Measurements from ENCODE around the gene VAMP1.

The VAMP1 gene

GRCh38 chr12:6452944-6453630 lies 17.4 kb downstream of the VAMP1 start:
- peak overlapping the region; percentile 83 for H3K4me3 ChIP-seq (ENCODE audit: low read depth, low read length)
- no peak for DNase-seq (ENCODE audit: low read depth)
- TF ChIP-seq MAX (IDR thresholded peaks at IDR 0.05; ENCODE audit: low read depth, low read length) (no peak), MYC (IDR thresholded peaks at IDR 0.05; ENCODE audit: low read depth, low read length) (no peak), CTCF (IDR thresholded peaks at IDR 0.05; ENCODE audit: low read depth, low read length) (no peak), POLR2A (IDR thresholded peaks at IDR 0.05; ENCODE audit: extremely low read depth, insufficient read length) (no peak)

GRCh38 chr12:6452245-6452943 lies 18.1 kb downstream of the VAMP1 start:
- TF ChIP-seq MYC (IDR thresholded peaks at IDR 0.05; ENCODE audit: low read depth, low read length) (no peak), POLR2A (IDR thresholded peaks at IDR 0.05; ENCODE audit: extremely low read depth, insufficient read length) (peak; percentile 22)
- DNase-seq (ENCODE audit: low read depth), result no peak
- H3K4me3 ChIP-seq (ENCODE audit: low read depth, low read length), result peak overlapping the region; percentile 83

GRCh38 chr12:6451348-6452244 lies 18.9 kb downstream of the VAMP1 start, which contains the start of gene TAPBPL:
Gene TAPBPL (plus strand): TSS chr12:6452042. CDS start chr12:6452249, 207 bp downstream.
- H3K4me3 ChIP-seq (ENCODE audit: low read depth, low read length), result peak within 1 kb of the TSS; percentile 83
- TF ChIP-seq MYC (IDR thresholded peaks at IDR 0.05; ENCODE audit: low read depth, low read length) (peak; percentile 66), CTCF (IDR thresholded peaks at IDR 0.05; ENCODE audit: low read depth, low read length) (no peak), MAX (IDR thresholded peaks at IDR 0.05; ENCODE audit: low read depth, low read length) (peak; percentile 84), POLR2A (IDR thresholded peaks at IDR 0.05; ENCODE audit: extremely low read depth, insufficient read length) (peak; percentile 67)
- peak; percentile 79 for DNase-seq (ENCODE audit: low read depth)

GRCh38 chr12:6450869-6451347 lies 19.6 kb downstream of the VAMP1 start:
- H3K4me3 ChIP-seq (ENCODE audit: low read depth, low read length), result peak overlapping the region; percentile 83
- DNase-seq (ENCODE audit: low read depth), result no peak
- TF ChIP-seq MYC (IDR thresholded peaks at IDR 0.05; ENCODE audit: low read depth, low read length), result no peak

GRCh38 chr12:6450091-6450868 lies 20.2 kb downstream of the VAMP1 start:
- H3K4me3 ChIP-seq (ENCODE audit: low read depth, low read length), result no peak overlapping the region
- TF ChIP-seq MAX (IDR thresholded peaks at IDR 0.05; ENCODE audit: low read depth, low read length) (no peak), POLR2A (IDR thresholded peaks at IDR 0.05; ENCODE audit: extremely low read depth, insufficient read length) (no peak), MYC (IDR thresholded peaks at IDR 0.05; ENCODE audit: low read depth, low read length) (no peak), CTCF (IDR thresholded peaks at IDR 0.05; ENCODE audit: low read depth, low read length) (no peak)
- DNase-seq (ENCODE audit: low read depth), result no peak
